Neural crest cell (in vitro differentiated cells): ENCODE data around the gene ATRIP. TPM values are rescaled to one million over a fixed set of nuclear protein-coding genes. Genes with fewer than 3 reads are reported as not detected.
A peak's percentile ranks its signal among the peaks of the same experiment; 100 is the strongest.

ENCODE experiments used
- DNase-seq: peaks from one replicate; pipeline ENCODE4 v3.0.0; 2021; ENCODE audit warnings: low read depth, mixed read lengths, low spot score
- H3K27ac Mint-ChIP-seq: one replicate; pipeline ENCODE4 v1.8.0; 2021; ENCODE audit warnings: mild to moderate bottlenecking, mixed read lengths; ENCODE audit not compliant: unreplicated experiment
- H3K27me3 Mint-ChIP-seq: 2 replicates; pipeline ENCODE4 v1.8.0; 2021; ENCODE audit warnings: low read depth, mild to moderate bottlenecking, mixed read lengths
- H3K36me3 Mint-ChIP-seq: 2 replicates; pipeline ENCODE4 v1.8.0; 2021; ENCODE audit warnings: low read depth, mild to moderate bottlenecking, mixed read lengths
- H3K4me1 Mint-ChIP-seq: 2 replicates; pipeline ENCODE4 v1.8.0; 2021; ENCODE audit warnings: mixed read lengths
- H3K4me3 Mint-ChIP-seq: one replicate; pipeline ENCODE4 v1.8.0; 2021; ENCODE audit warnings: mild to moderate bottlenecking, mixed read lengths
- H3K9me3 Mint-ChIP-seq: 2 replicates; pipeline ENCODE4 v1.8.0; 2021; ENCODE audit warnings: mixed read lengths
- CTCF ChIP-seq: fragments of 200-600 bp; sonication (generic); conservative IDR thresholded peaks from 2 replicates; pipeline ENCODE4 v1.5.0; 2021; ENCODE audit warnings: antibody characterized with exemption, mild to moderate bottlenecking
- total RNA-seq: library from RNA; stranded (reverse); gene quantifications from 2 replicates; pipeline ENCODE4 v1.2.1, GENCODE V29; 2021

Gene ATRIP
- total RNA-seq, 1 donor from 2014 or later: 22.1 TPM

GRCh38 chr3:48408823-48409281 lies 37.7 kb upstream of the ATRIP start:
- H3K9me3 Mint-ChIP-seq: no peaks in the 10 kb centered on the region
- no peak overlapping the region for H3K4me3 Mint-ChIP-seq
- H3K27ac Mint-ChIP-seq: no peak overlapping the region
- no peak for DNase-seq
- no peak for TF ChIP-seq CTCF
- peaks cover 4% of the 10 kb centered on the region for H3K36me3 Mint-ChIP-seq
- no peaks in the 10 kb centered on the region for H3K27me3 Mint-ChIP-seq
- no peaks in the 10 kb centered on the region for H3K4me1 Mint-ChIP-seq

GRCh38 chr3:48409291-48410201 lies 37.0 kb upstream of the ATRIP start:
- Mint-ChIP-seq H3K27ac (no peak overlapping the region), H3K4me3 (no peak overlapping the region), H3K36me3 (peaks cover 4% of the 10 kb centered on the region), H3K27me3 (no peaks in the 10 kb centered on the region), H3K4me1 (no peaks in the 10 kb centered on the region), H3K9me3 (no peaks in the 10 kb centered on the region)
- no peak for TF ChIP-seq CTCF
- no peak for DNase-seq

GRCh38 chr3:48410205-48411040 lies 36.1 kb upstream of the ATRIP start:
- Mint-ChIP-seq H3K27ac (no peak overlapping the region), H3K9me3 (no peaks in the 10 kb centered on the region), H3K4me1 (no peaks in the 10 kb centered on the region), H3K36me3 (peaks cover 4% of the 10 kb centered on the region), H3K27me3 (no peaks in the 10 kb centered on the region), H3K4me3 (no peak overlapping the region)
- no peak for DNase-seq
- TF ChIP-seq CTCF: no peak

- no peak for TF ChIP-seq CTCF
- Mint-ChIP-seq H3K36me3 (peaks cover 4% of the 10 kb centered on the region), H3K27ac (no peak overlapping the region), H3K4me1 (no peaks in the 10 kb centered on the region), H3K27me3 (no peaks in the 10 kb centered on the region), H3K9me3 (no peaks in the 10 kb centered on the region), H3K4me3 (no peak overlapping the region)
- no peak for DNase-seq
These were observed 35.4 kb upstream of the ATRIP start for GRCh38 chr3:48411041-48411588.

- peaks cover 4% of the 10 kb centered on the region for H3K36me3 Mint-ChIP-seq
- H3K27ac Mint-ChIP-seq: no peak overlapping the region
These were observed 34.7 kb upstream of the ATRIP start for GRCh38 chr3:48411606-48412374.

More at GRCh38 chr3:48411606-48412374, 34.7 kb upstream of the ATRIP start:
- TF ChIP-seq CTCF: no peak
- no peak for DNase-seq
- Mint-ChIP-seq H3K4me3 (peak overlapping the region; percentile 19), H3K27me3 (no peaks in the 10 kb centered on the region), H3K9me3 (no peaks in the 10 kb centered on the region), H3K4me1 (no peaks in the 10 kb centered on the region)
